T-cell (primary cell): Measurements from ENCODE around the gene PDZRN3. TPM values are rescaled to one million over a fixed set of nuclear protein-coding genes. Genes with fewer than 3 reads are reported as not detected.
A peak's percentile ranks its signal among the peaks of the same experiment; 100 is the strongest.

Experiments used
- ATAC-seq, 4 experiments: fragments of 200-7000 bp in 3 of 4; fragments of 150-1000 bp in 1 of 4; cut with Tn5 transposase; replicated peaks in 1 of 4; 1 replicate in 3 of 4; 2 replicates in 1 of 4; pipeline ENCODE4 v1.10.0; 2021; ENCODE audit warnings: moderate library complexity in 3 of 4, mild to moderate bottlenecking in 2 of 4, moderate number of reproducible peaks in 1 of 4
- CTCF ChIA-PET, 2 donors: fragments of 300-600 bp; sonication (Branson Sonifier 250); formaldehyde crosslinking; loops; one replicate each; lab custom pipeline; 2022; ENCODE audit warnings: antibody characterized with exemption in 2 of 2; lab: Charles Lee
- POLR2A ChIA-PET, 2 donors: fragments of 300-600 bp; sonication (Branson Sonifier 250); formaldehyde crosslinking; loops; one replicate each; lab custom pipeline; 2022; ENCODE audit warnings: antibody characterized with exemption in 2 of 2; lab: Charles Lee
- DNase-seq, 35 experiments: peaks; one replicate each; pipeline versions ENCODE4 v3.0.0 to v3.0.0-alpha.2; 2013 to 2023
- H3K27ac ChIP-seq: one replicate; pipeline ENCODE4 v1.5.1; 2013; ENCODE audit warnings: low read length
- H3K27me3 ChIP-seq, 2 experiments: replicated peaks in 1 of 2; 1 replicate in 1 of 2; 2 replicates in 1 of 2; pipeline versions ENCODE4 v1.6.1 to v1.7.0; 2013; ENCODE audit warnings: low read length in 1 of 2, mixed read lengths in 1 of 2; ENCODE audit not compliant: control insufficient read depth in 2 of 2, insufficient read depth in 2 of 2; ENCODE audit errors: extremely low read depth in 1 of 2
- H3K36me3 ChIP-seq, 2 donors: 1 replicate in 1 of 2; 2 replicates in 1 of 2; pipeline versions ENCODE4 v1.6.1 to v1.7.0; 2013; ENCODE audit warnings: low read length in 1 of 2; ENCODE audit not compliant: control insufficient read depth in 2 of 2, insufficient read depth in 1 of 2; ENCODE audit errors: extremely low read depth in 1 of 2
- H3K4me1 ChIP-seq, 2 experiments: 1 replicate in 1 of 2; 2 replicates in 1 of 2; pipeline versions ENCODE4 v1.6.1 to v1.7.0; 2013; ENCODE audit warnings: low read length in 2 of 2, mixed read lengths in 1 of 2; ENCODE audit not compliant: insufficient read depth in 2 of 2, control insufficient read depth in 1 of 2; ENCODE audit errors: extremely low read depth in 1 of 2
- H3K4me3 ChIP-seq, 2 donors: 1 replicate in 1 of 2; 2 replicates in 1 of 2; pipeline versions ENCODE4 v1.5.1 to v1.7.0; 2013; ENCODE audit warnings: mild to moderate bottlenecking in 2 of 2, low read length in 1 of 2, moderate library complexity in 1 of 2; ENCODE audit not compliant: control insufficient read depth in 1 of 2; ENCODE audit errors: extremely low read depth in 1 of 2
- H3K9me3 ChIP-seq: 2 replicates; pipeline ENCODE4 v1.7.0; 2013
- H3K27ac Mint-ChIP-seq, 2 donors: one replicate each; pipeline ENCODE4 v1.8.0; 2020 to 2021; ENCODE audit warnings: mild to moderate bottlenecking in 2 of 2, mixed read lengths in 2 of 2
- H3K27me3 Mint-ChIP-seq, 2 donors: one replicate each; pipeline ENCODE4 v1.8.0; 2021 to 2022; ENCODE audit warnings: mixed read lengths in 2 of 2
- H3K36me3 Mint-ChIP-seq: one replicate; pipeline ENCODE4 v1.8.0; 2021; ENCODE audit warnings: mixed read lengths
- H3K4me1 Mint-ChIP-seq, 3 donors: one replicate each; pipeline ENCODE4 v1.8.0; 2020 to 2022; ENCODE audit warnings: mixed read lengths in 3 of 3, mild to moderate bottlenecking in 1 of 3
- H3K4me3 Mint-ChIP-seq, 3 donors: one replicate each; pipeline ENCODE4 v1.8.0; 2020 to 2022; ENCODE audit warnings: mild to moderate bottlenecking in 3 of 3, mixed read lengths in 3 of 3, moderate library complexity in 3 of 3
- H3K9me3 Mint-ChIP-seq, 3 donors: one replicate each; pipeline ENCODE4 v1.8.0; 2020 to 2022; ENCODE audit warnings: mixed read lengths in 3 of 3
- WGBS: methylation state at CpG from one replicate; pipeline ENCODE4 v1.1.5; 2013; ENCODE audit warnings: missing lambda C conversion rate; ENCODE audit not compliant: insufficient coverage; 5-methylcytosine and 5-hydroxymethylcytosine counted together
- total RNA-seq, 35 experiments: library from RNA in 6 of 35; stranded (reverse) in 6 of 35; fragments of 120-200 nt in 1 of 35; gene quantifications; one replicate each; pipeline versions ENCODE4 v1.2.1 to v1.2.4 and lab custom pipeline; 2013 to 2026

The PDZRN3 gene
- total RNA-seq, 5 donors from 2014 or later (not counting 1 experiment from before 2014, with no cell fraction given) = 0.16 to 0.73 (median 0.18) TPM; not detected in 2

- POLR2A ChIA-PET = no interaction called here
- Mint-ChIP-seq H3K27ac (no peak overlapping the region), H3K9me3 (no peaks in the 10 kb centered on the region), H3K4me3 (no peak overlapping the region), H3K27me3 (peaks cover 3 to 24% of the 10 kb centered on the region in 2 donors), H3K36me3 (no peaks in the 10 kb centered on the region), H3K4me1 (no peaks in the 10 kb centered on the region)
- H3K27ac ChIP-seq = no peak overlapping the region
- no peak for ATAC-seq
- CTCF ChIA-PET = no interaction called here
- no peaks in the 10 kb centered on the region for H3K9me3 ChIP-seq
- no peaks in the 10 kb centered on the region for H3K4me1 ChIP-seq
- H3K36me3 ChIP-seq = no peaks in the 10 kb centered on the region
- peak in 1 of 35 experiments; percentile 16 for DNase-seq
- H3K4me3 ChIP-seq = no peak overlapping the region
- peaks cover 3% of the 10 kb centered on the region in 2 experiments for H3K27me3 ChIP-seq
- WGBS = 77% methylated on average over 3 of the region's 9 CpGs
These were observed 192.6 kb downstream of the PDZRN3 start for GRCh38 chr3:73432023-73432705.

- H3K27ac ChIP-seq = no peak overlapping the region
- 92% methylated on average over 2 of the region's 6 CpGs for WGBS
- Mint-ChIP-seq H3K27me3 (peaks cover 3 to 24% of the 10 kb centered on the region in 2 donors), H3K4me3 (no peak overlapping the region), H3K4me1 (no peaks in the 10 kb centered on the region), H3K9me3 (no peaks in the 10 kb centered on the region), H3K36me3 (no peaks in the 10 kb centered on the region), H3K27ac (no peak overlapping the region)
- H3K4me1 ChIP-seq = no peaks in the 10 kb centered on the region
- H3K27me3 ChIP-seq = peaks cover 3% of the 10 kb centered on the region in 2 experiments
- no peaks in the 10 kb centered on the region for H3K36me3 ChIP-seq
- ChIA-PET CTCF (no interaction called here), POLR2A (no interaction called here)
- H3K9me3 ChIP-seq = no peaks in the 10 kb centered on the region
- DNase-seq (no peak), ATAC-seq (no peak)
- H3K4me3 ChIP-seq = no peak overlapping the region
These were observed 193.4 kb downstream of the PDZRN3 start for GRCh38 chr3:73431183-73431900.

DNA sequence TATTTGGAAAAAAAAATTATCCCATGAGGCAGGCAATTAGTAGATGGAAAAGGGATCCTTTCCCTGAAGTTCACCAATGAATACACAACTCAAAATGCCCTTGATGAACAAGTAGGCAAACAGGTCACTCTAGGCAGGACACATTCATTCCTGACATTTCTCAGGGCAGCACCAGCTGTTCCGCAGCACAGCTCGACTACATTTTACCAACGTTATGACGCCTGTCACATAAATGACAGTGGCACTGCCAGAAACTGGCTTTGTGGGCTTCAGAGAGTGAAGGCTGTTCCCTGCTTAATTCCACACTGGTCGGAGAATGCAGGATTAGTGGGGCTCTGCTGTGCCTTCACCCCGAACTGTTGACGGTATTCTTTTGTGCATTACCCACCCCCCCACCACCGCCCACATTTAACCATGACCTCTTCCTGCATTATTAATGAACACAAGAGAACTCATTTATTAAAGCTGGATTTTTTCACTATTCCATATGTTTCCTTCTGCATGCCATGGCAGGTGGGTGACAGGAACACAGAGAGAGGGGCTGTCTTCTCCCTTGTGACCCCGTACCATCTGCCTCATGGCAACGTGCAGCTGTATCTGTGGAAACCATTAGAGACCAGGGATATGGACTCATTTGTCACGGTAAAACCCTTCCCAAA lies 197.6 kb downstream of the PDZRN3 start:
- H3K36me3 ChIP-seq = no peaks in the 10 kb centered on the region
- no peaks in the 10 kb centered on the region for H3K9me3 ChIP-seq
- H3K4me1 ChIP-seq = no peaks in the 10 kb centered on the region
- Mint-ChIP-seq H3K4me3 (no peak overlapping the region), H3K9me3 (no peaks in the 10 kb centered on the region), H3K4me1 (no peaks in the 10 kb centered on the region), H3K27ac (no peak overlapping the region), H3K36me3 (no peaks in the 10 kb centered on the region), H3K27me3 (peaks cover 0 to 11% of the 10 kb centered on the region in 2 donors)
- WGBS = 82% methylated on average over 4 of the region's 11 CpGs
- H3K27me3 ChIP-seq = peaks cover 1 to 3% of the 10 kb centered on the region in 2 experiments
- no peak overlapping the region for H3K4me3 ChIP-seq
- ChIA-PET CTCF (no interaction called here), POLR2A (no interaction called here)
- H3K27ac ChIP-seq = no peak overlapping the region
- ATAC-seq (no peak), DNase-seq (no peak)

DNA sequence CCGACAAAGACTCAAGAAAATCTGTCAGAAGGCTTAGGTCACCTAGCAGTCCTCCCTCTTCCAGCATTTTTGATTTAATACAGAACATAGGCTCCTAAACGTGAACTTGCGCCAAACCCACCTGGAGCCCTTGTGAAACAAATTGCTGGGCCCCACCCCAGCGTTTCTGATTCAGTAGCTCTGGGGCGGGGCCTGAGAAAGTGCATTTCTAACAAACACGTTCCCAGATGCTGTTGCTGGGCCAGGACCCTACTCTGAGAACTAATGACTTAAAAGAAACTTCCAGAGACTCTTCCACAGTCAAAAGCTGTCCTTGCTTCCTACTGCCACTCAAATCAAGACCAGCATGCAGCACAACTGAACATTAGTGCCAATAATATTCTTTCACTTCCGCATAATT lies 198.1 kb downstream of the PDZRN3 start:
- ATAC-seq (no peak), DNase-seq (no peak)
- Mint-ChIP-seq H3K4me1 (no peaks in the 10 kb centered on the region), H3K9me3 (no peaks in the 10 kb centered on the region), H3K36me3 (no peaks in the 10 kb centered on the region), H3K27me3 (peaks cover 0 to 15% of the 10 kb centered on the region in 2 donors), H3K27ac (no peak overlapping the region), H3K4me3 (no peak overlapping the region)
- CTCF ChIA-PET = no interaction called here
- Histone ChIP-seq H3K9me3 (no peaks in the 10 kb centered on the region), H3K27me3 (peaks cover 0 to 3% of the 10 kb centered on the region in 2 experiments), H3K4me1 (no peaks in the 10 kb centered on the region), H3K36me3 (no peaks in the 10 kb centered on the region), H3K4me3 (no peak overlapping the region), H3K27ac (no peak overlapping the region)
- POLR2A ChIA-PET = no interaction called here
- 77% methylated on average over 5 of the region's 7 CpGs for WGBS

DNA sequence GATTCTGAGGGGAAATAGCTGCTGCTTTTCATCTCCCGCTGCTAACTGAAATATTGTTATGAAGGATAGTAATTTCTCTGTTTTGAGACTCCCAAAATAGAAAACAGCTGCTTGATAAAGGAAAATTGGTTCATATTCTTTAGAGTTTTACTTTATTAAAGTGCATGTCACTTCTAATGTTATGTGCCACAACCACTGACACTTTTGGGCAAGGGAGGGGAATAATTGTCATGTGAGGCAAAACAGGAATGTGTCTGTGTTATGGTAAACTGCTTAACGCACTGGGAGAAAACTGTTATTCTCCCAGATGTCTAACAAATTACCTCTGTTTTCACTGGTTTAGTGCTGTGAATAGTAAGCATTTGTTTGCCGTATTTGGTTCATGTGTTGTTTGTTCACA lies 201.6 kb downstream of the PDZRN3 start:
- no peaks in the 10 kb centered on the region for H3K4me1 ChIP-seq
- no peak overlapping the region for H3K4me3 ChIP-seq
- no peak for ATAC-seq
- DNase-seq = no peak
- H3K27ac Mint-ChIP-seq = no peak overlapping the region
- WGBS = no CpG with 5 or more reads among the region's 3 CpGs
- H3K36me3 ChIP-seq = no peaks in the 10 kb centered on the region
- no peaks in the 10 kb centered on the region for H3K4me1 Mint-ChIP-seq
- no peaks in the 10 kb centered on the region for H3K9me3 Mint-ChIP-seq
- no peaks in the 10 kb centered on the region for H3K9me3 ChIP-seq
- no peaks in the 10 kb centered on the region for H3K36me3 Mint-ChIP-seq
- CTCF ChIA-PET = interaction anchor here in 1 of 2 donors (0.6 kb wide), 1 partner anchor 21 kb away, joined by 4 read pairs; no protein-coding TSS in a partner anchor
- POLR2A ChIA-PET = no interaction called here
- peaks cover 0 to 19% of the 10 kb centered on the region in 2 donors for H3K27me3 Mint-ChIP-seq
- H3K4me3 Mint-ChIP-seq = no peak overlapping the region
- H3K27ac ChIP-seq = no peak overlapping the region
- H3K27me3 ChIP-seq = no peaks in the 10 kb centered on the region

DNA sequence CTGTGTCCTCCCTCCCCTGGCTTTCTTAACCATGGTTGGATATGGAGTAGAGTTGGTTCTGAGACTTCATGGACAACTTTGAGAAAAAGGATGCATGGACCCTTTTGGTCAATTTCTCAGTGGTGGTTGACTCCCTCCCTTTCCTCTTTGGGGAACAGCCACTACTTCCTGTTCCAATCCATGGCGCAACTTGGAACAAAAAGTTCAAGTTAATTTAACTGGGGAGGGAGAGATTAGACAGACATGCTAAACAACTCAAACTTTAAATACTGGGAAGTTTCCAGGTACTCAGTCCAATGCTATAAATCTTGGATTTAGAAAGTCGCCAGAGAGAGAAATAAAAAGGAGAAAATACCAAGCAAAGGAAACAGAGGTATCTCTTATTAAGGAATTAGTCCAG lies 202.2 kb downstream of the PDZRN3 start:
- no peaks in the 10 kb centered on the region for H3K9me3 ChIP-seq
- H3K27ac ChIP-seq = no peak overlapping the region
- H3K4me3 ChIP-seq = no peak overlapping the region
- no peaks in the 10 kb centered on the region for H3K4me1 ChIP-seq
- Mint-ChIP-seq H3K27me3 (peaks cover 0 to 18% of the 10 kb centered on the region in 2 donors), H3K36me3 (no peaks in the 10 kb centered on the region), H3K4me3 (no peak overlapping the region), H3K27ac (no peak overlapping the region), H3K4me1 (no peaks in the 10 kb centered on the region), H3K9me3 (no peaks in the 10 kb centered on the region)
- ChIA-PET POLR2A (no interaction called here), CTCF (no interaction called here)
- no peak for DNase-seq
- no CpG with 5 or more reads among the region's 2 CpGs for WGBS
- no peaks in the 10 kb centered on the region for H3K36me3 ChIP-seq
- H3K27me3 ChIP-seq = no peaks in the 10 kb centered on the region
- no peak for ATAC-seq
